Loucy (cell line): ENCODE data around the gene KIF26A.

Experiments used
- CTCF ChIP-seq: fragments of 200-600 bp; sonication (generic); conservative IDR thresholded peaks from 2 replicates; pipeline ENCODE4 v1.5.1; 2014; ENCODE audit warnings: mild to moderate bottlenecking, antibody characterized with exemption, low read length
- EZH2phosphoT487 ChIP-seq: fragments of 200-600 bp; IDR thresholded peaks from 2 replicates; pipeline ENCODE4 v1.6.1; 2018; ENCODE audit warnings: antibody characterized with exemption, mild to moderate bottlenecking, moderate library complexity, borderline replicate concordance

- TF ChIP-seq CTCF: no peak
- TF ChIP-seq EZH2phosphoT487: no peak
These were observed 57.5 kb downstream of the KIF26A start for GRCh38 chr14:104195878-104196277.
